T-helper 1 cell treated with Interleukin-12 subunit alpha and Interleukin-12 subunit beta and Interleukin-4 antibody, amounts not matched to agents 30 ng/mL and 1 ng/mL, for 36 hours (primary cell): ENCODE results near the gene CDKAL1. TPM values are rescaled to one million over a fixed set of nuclear protein-coding genes. Genes with fewer than 3 reads are reported as not detected.

Experiments
- intact Hi-C: fragments of 100-400 bp; cut with micrococcal nuclease; formaldehyde crosslinking; loops from one replicate; pipeline ENCODE4 v1.15.1; 2024
- total RNA-seq: library from RNA; stranded (reverse); gene quantifications from 2 replicates; pipeline ENCODE4 v1.2.3, GENCODE V29; 2022

CDKAL1 gene
- total RNA-seq, 1 donor from 2014 or later: 30.6 TPM

DNA sequence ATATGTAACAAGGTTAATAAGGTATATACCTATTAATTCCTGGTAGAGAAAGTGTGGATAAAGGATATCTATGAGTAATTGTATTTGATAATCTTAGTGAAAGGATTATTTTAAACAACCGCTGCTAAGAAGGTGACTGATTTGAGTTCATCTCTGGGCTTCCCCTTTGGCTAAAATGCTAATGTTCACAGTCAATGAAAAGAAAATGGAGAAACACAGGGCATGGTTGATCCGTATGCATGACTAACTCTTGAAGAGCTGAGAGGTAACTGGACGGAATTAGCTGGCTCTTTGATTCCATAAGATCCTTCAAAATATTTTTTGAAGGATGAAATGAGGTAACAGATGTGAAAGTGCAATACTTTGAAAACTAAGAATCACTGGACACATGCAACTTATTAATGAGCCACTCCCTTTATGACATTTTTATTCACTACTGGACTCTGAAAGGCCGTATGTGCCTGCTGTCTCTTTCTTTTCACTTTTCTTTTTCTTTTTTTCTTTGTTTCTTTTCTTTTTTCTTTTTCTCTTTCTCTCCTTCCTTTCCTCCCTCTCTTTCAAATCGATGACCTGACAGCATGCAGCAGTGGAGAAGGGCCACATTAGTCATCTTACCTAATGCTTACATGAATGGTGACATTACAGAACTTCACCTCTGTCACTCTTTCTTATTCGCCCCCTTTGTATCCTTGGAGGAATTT is 464.6 kb downstream of the CDKAL1 start:
- intact Hi-C loops: no loop called here

DNA sequence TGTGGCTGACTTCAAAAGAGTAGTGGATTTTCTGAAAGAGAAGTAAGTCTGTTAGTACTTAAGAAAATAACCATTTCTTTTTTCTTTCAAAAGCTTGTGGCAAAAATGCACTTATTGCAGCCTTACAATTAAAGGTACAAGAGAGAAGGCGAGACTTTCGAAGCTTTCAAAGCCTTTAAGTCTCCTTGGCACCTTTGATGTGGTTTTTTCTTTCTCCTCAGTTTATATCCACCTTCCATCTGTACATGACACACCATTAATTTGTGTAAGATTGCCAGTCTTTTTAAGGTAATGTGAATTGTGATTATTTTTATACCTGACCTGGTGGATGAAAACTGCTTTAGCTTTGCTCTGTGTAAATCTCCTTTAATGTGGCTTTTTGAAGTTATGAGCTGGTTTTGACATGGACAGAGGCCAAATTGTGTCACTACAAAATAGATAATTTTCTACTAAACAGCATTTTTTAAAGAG is 466.1 kb downstream of the CDKAL1 start:
- intact Hi-C loops: no loop called here

DNA sequence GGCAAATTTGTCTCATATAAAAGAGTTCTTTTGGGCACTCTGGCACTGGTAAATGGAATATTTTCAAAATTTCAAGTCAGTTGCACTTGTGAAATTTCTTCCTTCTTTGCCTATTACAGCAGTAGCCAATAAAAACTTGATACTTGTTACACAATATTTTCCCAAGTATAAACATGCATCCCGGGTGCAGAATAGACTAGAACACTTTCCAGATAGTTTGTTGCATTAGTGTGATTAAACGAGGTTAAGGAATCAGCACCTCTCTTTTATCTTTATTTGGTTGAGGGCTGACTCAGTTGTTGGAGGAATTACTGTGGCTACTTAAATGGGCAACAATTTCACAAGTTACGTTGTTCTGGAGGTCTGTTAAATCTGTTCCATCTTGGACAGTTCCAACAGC is 467.5 kb downstream of the CDKAL1 start:
- intact Hi-C loops: no loop called here

DNA sequence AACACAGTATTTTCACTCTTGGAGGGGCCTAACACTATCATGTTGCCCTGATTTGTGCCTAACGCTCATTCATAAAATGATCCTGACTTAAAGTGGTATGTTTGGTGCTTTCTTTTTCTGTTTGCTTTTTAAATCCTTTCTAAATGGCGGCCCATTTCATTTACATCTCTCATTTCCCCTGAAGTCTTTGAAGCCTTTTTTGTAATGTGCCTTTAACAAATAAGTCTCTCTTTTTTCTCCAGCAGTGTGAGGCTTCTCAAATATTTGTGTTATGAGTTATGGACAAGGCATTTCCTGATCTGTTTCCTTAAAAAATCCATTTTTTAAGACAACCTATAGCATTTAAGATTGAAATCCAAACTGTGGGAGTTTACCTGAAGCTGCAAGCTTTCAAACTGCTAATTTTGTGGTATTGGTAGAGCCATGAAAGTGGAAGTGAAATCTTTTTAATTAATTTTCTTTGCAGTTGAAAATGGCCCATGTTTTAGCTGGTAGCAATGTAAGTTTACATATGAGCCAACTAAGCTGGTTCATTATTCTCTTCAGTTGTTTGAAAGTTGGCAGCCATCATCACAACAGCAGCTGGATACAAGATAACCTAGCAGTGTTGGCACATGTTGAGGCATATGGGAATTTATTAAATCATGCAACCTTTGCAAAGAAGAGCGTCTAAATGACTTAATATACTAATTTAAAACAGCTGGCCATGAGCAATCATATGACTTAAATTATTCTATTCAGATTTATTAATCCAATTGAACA is 469.7 kb downstream of the CDKAL1 start:
- intact Hi-C loops: no loop called here

DNA sequence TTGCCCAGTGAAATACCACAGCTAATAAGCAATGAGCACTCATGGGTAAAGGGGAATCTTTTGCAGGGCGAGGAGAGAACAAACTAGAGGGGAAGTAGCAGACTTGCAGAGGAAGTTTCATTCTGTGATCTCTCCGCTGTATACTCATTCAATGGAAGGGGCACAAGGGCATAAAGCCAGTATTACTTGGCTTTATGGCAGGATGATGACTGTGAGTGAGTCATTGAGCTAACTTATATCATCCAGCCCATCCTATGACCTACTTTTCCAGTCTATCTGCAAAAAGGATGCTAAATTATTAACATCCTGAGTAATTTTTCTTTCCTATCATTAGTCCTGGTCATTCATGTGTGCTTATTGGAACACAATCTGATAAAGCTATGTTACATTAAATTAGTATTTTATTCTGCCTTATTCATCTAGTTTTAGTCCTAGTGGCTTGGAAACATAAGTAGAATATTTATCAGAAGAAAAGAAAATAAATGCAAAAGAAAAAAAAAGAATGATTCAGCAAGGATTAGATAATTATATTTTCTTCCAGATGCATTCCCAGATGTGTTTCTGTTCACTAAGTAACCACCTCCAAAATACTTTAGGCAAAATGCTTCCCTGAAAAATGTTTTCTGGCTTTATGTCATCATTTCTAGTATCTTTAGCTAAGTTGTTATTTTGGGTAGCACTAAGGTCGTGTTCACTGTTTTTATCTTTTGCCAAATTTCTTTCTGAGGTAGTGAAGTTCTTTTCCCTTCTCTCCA is 471.7 kb downstream of the CDKAL1 start:
- intact Hi-C loops: no loop called here

DNA sequence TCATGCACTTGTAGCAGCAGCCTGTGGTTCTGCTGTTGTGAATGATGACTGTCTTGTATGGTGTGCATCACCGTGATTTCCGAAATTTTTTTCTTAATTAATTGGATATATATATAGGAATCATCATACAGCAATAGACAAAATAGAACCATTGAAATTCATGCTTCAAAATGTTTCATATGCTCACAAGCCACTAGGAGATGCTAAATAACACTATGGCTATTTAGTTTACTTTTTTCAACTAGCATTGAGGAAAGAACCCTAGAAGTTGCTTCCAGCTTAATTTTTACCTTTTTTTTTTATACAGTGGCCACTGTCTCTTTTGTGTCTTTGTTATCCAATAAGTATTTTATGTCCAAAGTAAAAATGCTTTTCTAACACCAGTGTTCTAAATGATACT is 485.4 kb downstream of the CDKAL1 start:
- intact Hi-C loops: no loop called here

DNA sequence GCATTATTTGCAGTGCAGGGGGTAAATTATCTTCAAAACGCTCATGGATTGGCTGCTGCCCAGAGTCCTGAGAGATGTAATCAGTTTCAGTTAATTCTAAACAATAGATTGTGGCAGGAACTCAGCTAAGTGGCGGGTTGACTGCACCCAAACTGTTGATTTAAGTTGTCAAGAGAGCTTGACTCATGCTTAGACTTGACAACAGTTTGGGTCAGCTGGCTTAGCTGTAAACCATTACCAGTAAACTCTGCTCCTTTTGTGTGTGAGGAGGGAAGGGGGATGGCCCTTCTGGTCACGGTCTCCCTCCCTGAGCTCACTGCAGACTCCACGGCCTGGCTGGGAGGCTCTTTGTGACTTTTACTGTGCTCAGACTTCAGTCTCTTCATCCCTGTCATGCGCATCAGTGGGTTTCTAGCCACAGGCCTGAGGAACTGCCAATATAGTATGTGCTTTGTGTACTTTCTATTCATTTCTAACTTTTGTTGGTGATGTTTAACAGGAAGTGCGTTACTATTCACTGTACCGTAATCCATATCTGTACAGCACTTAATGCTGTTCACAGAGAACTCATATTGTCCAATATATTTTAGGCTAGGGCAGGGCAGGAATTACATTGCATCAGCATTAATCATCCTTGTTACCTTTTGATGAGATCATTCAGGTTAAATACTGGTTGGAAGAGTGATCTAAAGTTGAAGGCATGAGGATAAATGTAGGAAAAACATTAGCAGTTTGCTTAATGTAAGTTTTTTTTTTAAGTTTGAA is 488.3 kb downstream of the CDKAL1 start:
- intact Hi-C loops: no loop called here

DNA sequence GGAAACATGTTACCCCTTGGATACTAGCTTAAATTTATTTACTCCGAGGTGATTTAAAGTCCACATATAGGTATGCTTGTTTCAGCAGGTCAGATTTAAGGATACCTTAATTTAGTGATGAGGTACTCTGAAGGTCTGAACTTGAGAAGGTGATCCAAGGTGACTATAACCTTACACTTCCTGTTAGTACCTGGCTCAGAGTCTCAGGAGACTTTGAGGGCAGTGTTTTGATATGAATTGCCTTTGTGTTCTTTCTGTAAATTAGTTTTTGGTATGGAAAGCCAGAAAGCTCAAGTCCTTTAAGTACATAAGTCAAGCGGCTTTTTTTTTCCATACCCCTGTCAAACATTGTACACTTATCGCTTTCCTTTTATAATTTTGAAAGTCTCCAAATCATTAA is 489.0 kb downstream of the CDKAL1 start:
- intact Hi-C loops: no loop called here

DNA sequence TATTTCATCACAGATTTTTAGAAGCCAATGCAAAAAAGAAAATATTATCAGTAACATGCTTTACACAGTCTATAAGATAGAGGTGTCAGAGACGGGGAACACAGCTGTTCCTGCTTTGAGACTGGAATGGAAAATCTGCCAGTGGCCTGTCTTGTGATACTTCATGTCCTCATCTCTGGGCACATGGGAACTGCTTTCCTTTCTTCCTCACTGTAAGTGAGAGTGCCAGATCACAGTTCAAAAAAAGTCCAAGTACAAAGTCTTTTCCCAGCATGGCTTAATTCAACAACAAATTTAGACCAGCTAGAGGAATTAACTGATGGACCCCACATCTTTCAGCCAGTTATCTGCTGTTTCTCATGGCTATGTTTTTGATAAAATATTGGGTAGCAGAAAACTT is 490.4 kb downstream of the CDKAL1 start:
- intact Hi-C loops: no loop called here

DNA sequence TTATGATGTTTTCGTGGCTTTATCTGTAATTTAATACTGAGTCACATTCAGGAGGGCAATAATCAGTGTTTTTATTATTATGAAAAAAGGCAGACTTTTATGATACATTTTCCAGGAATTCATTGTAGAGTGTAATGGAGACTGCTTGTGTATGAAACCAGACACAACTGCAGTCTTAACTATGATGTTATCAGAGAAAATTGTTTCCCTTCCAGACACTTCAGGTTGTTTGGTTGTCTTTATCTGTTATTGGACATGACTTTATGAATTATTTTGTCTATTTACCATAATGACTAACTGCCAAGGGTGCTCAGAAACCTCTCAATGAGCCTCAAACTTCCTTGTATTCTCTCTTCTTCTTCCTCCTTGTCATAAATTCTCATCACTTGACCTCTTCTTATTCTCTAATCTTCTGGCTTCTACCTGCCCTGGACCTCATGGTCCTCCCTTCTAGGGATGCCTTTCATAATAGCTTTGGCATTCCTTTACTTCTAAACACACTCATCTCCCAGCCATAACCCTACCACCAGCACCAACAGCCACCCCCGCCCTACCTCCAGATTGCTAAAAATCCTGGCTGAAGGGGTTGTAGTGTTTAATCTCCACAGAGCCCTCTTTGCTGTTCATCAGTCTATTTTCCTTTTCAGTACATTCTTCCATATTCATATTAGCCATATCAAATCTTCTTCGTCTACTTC is 492.5 kb downstream of the CDKAL1 start:
- intact Hi-C loops: no loop called here

DNA sequence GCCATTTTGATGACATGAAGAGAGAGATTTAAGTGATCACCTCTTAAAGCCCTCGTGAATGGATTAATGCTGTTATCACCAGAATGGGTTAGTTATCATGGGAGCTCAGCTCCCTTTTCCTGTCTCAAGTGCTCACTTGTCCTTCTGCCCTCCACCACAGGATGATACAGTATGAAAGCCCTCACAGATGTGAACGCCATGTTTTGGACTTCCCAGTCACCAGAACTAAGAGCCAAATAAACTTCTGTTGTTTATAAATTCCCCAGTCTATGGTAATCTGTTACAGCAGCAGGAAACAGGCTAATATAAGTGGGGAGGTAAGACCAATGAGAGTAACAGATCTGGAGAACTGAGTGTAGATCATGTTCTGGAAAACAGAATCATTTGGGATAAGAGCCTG is 493.2 kb downstream of the CDKAL1 start:
- intact Hi-C loops: no loop called here

DNA sequence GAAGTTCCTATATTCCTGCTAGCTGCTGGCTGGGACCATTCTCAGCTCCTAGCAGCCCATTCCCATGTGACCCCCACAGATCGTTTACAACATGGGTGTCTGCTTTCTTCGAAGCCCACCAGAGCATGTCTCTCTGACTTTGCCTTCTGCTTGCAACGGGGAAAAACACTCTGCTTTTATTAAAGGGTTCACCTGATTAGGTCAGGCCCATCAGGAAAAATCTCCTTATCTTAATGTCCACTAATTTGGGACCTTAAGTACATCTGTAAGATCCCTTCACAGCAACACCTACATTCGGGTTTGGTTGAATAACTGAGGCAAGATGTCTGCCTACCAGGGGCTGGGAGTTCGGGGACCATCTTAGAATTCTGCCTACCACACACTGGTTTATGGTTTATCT is 496.9 kb downstream of the CDKAL1 start:
- intact Hi-C loops: no loop called here

DNA sequence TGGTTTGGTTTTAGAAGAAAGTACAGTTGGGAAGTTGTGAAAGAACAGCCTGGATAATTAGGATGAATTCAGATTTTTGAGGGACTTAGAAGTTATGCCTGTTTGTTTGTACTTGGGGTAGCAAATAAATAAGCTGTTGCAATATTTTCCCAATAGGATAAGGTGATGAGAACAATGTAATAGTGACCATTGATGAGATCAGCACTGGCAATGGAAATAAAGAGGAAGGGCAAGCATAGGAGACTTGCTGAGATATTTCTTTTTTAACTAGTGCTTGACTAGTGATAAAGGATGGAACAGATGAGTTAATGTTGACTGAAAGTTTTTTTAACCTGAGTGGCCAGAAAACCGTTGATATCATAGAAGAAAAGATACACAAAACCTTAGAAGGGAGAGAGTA is 498.8 kb downstream of the CDKAL1 start:
- intact Hi-C loops: no loop called here

DNA sequence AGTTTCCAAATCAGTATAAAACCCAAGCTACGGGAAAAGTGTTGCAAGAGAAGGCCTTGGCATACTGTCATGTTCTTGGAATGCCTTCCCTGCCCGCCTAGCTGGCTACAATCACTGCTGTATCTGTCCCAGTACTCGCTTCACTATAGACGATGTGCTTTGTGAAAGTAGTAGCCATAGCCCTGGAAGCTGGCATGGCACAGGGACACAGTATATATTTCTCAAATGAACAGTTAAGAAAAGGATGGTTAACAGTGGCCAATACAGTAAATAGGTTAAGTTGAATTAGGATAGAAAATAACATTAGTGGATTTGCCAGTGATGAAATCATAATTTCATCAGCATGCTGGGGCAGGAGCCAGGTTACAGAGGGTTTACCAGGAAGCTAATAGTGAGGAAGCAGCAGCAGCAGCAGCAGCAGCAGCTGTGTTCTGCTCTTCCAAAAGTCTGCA is 499.3 kb downstream of the CDKAL1 start:
- intact Hi-C loops: no loop called here

DNA sequence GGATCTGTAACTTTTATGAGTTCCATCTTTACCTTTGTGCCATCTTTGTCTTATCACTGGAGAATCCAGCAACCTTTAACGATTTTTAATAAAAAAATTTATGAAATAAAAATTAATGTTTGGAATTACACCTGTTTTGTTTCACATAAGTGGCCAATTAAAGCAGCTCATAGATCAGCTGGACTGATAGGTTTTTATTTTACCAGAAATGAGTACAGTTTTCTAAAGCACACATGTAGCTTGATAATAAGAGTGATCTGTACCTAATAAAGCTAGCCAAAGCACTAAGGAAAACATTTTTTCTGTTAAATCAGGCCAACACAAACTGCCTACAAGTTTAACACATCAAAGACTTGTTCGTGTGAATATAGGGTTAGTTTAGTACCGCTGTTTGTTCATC is 500.1 kb downstream of the CDKAL1 start:
- intact Hi-C loops: no loop called here

DNA sequence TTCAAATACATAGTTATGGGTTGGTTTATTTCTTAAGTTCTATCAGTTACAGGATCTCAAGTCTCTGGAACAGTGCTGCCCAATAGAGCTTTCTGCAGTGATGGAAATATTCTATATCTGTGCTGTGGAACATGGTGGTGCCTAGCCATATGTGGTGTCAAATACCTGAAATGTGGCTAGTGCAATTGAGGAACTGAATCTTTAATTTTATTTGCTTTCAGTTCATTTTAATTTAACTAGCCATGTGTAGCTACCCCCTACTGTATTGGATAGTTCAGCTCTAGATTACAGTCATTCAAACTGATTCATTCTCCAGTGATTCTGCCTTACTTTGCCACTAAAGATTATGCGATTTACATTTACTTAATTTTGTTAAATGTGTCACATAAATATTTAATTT is 503.2 kb downstream of the CDKAL1 start:
- intact Hi-C loops: no loop called here

DNA sequence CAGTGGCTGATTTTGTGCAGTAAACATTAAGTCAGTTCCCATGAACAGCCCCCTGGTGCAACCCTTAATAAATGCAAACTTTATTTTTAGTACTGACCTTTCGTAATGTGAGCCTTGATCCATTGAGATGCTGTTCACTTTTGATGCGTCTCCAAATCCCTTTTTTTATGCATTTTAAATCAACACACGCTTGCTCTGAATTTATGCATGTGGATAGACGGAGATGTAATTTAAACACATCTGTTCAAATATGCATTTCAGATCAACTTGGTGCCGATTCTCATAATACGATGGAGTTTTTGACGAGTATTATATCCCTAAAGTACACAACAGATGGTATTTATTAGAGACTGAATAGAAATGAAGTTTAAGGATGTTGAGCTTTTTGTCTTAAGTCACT is 505.7 kb downstream of the CDKAL1 start:
- intact Hi-C loops: no loop called here

DNA sequence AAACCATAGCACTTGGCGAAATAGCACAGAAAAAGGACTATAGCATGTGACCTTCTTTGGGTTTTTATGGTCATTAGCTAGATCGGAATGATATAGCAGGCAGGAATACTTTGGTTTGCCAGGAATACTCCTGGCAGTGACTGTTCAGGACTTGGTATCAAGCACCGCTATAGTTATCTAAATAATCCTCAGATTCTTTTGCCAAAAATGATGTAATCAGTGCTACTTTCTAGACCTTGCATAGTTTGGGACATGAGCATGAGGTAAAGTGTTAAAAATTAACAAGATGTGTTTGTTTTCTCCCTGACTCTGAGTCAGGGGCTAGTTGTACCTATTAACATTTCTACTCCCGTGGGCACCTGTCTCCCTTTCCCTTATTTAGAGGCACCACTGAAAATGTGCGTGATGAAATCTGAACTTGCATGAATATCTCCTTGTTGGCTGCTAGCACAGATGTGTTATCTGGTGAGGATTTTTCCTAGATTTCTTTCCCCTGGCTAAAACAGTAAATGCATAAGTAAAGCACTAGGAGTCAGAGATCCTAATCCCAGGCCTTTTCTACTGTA is 511.0 kb downstream of the CDKAL1 start:
- intact Hi-C loops: no loop called here

DNA sequence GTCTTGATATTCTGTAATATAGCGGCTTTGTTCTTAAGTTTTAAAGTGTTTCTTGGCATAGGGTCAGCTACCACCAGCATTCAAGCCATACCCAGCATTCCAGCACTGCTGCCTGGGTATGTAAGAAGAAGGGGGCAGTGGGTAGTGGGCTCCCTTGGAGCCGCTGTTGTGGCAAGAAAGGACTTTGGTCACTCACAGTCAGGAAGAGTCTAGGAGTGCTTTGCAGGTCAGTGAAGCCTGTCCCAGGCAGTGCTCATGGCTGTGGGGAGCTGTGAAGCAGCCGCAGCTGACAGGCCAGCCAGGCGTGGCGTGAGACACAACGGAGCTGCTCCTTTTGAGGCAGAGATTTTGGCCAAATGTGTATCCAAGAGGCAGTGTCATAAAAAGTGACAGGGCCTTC is 512.0 kb downstream of the CDKAL1 start:
- intact Hi-C loops: no loop called here

DNA sequence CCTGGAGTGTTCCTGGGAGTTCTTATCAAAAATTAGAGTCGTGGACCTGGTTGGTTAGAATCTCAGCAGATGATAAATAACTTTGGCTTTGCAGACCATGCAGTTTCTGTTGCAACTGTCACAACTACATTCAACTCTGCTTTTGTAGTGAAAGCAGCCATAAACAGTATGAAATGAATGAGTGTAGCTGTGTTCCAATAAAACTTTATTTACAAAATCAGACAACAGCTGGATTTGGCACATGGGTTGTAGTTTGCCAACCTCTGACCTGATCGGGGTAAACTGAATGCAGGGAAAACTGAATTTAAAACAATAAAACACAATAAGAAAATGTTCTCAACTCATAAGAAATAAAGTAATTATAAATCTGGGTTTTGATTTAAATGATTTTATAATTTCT is 513.8 kb downstream of the CDKAL1 start:
- intact Hi-C loops: no loop called here
